PC-3 (cell line): Measurements from ENCODE around the gene NFAT5.

Source experiments
- EZH2phosphoT487 ChIP-seq: fragments of 300-600 bp; sonication (generic); IDR thresholded peaks from 2 replicates; pipeline ENCODE4 v1.6.1; 2018; ENCODE audit warnings: mild to moderate bottlenecking, antibody characterized with exemption, low read length, borderline replicate concordance
- TF ChIP-seq, protein P1 (sequence below): fragments of 300-600 bp; sonication (generic); conservative IDR thresholded peaks from 2 replicates; pipeline ENCODE4 v1.5.1; 2017; ENCODE audit warnings: antibody characterized with exemption, low read depth, mild to moderate bottlenecking, low read length

DNA sequence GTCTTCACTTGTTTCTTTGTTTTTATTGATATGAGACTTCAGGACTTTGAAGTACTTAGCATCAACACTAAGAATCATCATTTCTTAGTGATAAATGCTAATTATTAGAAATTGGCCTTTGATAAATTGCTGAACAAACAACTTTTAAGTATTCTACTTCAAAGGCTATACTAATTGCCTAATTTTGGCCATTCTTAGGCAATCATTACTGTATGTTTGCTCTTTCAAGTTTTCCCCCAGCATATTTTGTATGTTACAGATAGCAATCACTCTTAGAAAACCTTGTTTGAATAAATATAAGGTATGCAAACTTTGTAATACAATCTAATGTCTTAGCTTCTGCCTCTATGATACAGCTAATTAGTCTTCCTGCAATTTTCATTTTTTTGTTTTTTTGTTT, 114.6 kb downstream of the NFAT5 start:
- TF ChIP-seq, protein P1, sequence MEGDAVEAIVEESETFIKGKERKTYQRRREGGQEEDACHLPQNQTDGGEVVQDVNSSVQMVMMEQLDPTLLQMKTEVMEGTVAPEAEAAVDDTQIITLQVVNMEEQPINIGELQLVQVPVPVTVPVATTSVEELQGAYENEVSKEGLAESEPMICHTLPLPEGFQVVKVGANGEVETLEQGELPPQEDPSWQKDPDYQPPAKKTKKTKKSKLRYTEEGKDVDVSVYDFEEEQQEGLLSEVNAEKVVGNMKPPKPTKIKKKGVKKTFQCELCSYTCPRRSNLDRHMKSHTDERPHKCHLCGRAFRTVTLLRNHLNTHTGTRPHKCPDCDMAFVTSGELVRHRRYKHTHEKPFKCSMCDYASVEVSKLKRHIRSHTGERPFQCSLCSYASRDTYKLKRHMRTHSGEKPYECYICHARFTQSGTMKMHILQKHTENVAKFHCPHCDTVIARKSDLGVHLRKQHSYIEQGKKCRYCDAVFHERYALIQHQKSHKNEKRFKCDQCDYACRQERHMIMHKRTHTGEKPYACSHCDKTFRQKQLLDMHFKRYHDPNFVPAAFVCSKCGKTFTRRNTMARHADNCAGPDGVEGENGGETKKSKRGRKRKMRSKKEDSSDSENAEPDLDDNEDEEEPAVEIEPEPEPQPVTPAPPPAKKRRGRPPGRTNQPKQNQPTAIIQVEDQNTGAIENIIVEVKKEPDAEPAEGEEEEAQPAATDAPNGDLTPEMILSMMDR = no peak
- no peak for TF ChIP-seq EZH2phosphoT487
